Measurements from ENCODE around the gene DNAJB6.

DNAJB6 gene

DNA sequence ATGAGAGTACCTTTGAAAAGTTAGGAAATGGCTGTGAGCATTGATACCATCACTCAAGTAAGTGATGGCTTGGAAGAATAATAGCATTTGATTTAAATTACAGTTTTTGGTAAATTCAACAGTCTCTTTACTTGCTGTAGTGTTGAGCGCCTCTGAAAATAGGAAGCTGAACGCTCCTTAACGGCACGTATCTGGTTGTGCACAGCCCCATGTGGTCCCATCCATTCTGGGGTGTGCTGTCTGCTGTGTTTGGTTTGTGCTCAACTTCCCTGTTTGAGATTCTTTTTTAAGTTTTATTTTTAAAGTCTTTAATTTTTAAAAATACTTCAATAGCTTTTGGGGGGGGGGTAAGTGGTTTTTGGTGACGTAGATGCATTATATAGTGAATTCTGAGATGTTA lies 51.5 kb downstream of the DNAJB6 start:
- TF ChIP-seq, protein P1, sequence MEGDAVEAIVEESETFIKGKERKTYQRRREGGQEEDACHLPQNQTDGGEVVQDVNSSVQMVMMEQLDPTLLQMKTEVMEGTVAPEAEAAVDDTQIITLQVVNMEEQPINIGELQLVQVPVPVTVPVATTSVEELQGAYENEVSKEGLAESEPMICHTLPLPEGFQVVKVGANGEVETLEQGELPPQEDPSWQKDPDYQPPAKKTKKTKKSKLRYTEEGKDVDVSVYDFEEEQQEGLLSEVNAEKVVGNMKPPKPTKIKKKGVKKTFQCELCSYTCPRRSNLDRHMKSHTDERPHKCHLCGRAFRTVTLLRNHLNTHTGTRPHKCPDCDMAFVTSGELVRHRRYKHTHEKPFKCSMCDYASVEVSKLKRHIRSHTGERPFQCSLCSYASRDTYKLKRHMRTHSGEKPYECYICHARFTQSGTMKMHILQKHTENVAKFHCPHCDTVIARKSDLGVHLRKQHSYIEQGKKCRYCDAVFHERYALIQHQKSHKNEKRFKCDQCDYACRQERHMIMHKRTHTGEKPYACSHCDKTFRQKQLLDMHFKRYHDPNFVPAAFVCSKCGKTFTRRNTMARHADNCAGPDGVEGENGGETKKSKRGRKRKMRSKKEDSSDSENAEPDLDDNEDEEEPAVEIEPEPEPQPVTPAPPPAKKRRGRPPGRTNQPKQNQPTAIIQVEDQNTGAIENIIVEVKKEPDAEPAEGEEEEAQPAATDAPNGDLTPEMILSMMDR (IDR thresholded peaks at IDR 0.05) = no peak

DNA sequence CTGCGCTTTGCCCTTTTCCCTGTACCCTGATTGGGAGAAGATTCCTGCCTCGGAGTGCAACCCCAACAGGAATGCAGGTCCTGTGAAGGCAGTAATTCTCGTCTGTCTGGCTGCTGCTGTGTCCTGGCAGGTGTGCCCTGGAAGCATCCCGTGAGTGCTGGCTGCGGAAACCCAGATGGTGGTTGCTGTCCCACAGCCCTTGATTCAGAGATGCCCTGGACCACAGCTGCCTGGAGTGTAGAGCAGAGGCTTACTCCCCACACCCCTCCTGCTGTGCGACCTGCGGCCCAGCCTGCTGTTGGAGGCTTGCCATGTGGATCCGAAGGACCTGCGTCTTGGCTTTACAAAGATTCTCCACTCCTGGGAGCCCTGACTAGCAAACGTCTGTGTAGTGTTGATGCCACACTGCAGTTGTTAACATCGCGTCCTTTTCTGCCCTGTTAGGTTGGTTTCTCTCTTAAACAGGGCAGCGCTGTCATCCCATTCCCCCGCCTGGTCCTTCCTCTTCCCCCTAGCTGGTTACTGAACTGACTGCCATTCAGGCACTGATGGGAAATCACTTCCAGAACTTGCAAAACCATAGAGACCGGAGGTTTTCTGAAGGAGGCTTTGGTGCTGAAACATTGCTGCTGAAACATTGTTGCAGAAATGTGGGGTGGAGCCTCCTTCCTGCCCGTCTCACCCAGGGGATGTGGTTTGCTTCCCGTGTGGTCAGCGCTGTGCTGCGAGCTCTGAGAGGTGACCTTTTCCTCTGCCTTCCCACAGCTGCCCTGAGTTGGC lies 53.3 kb downstream of the DNAJB6 start:
- TF ChIP-seq, protein P1 (IDR thresholded peaks at IDR 0.05) = no peak

DNA sequence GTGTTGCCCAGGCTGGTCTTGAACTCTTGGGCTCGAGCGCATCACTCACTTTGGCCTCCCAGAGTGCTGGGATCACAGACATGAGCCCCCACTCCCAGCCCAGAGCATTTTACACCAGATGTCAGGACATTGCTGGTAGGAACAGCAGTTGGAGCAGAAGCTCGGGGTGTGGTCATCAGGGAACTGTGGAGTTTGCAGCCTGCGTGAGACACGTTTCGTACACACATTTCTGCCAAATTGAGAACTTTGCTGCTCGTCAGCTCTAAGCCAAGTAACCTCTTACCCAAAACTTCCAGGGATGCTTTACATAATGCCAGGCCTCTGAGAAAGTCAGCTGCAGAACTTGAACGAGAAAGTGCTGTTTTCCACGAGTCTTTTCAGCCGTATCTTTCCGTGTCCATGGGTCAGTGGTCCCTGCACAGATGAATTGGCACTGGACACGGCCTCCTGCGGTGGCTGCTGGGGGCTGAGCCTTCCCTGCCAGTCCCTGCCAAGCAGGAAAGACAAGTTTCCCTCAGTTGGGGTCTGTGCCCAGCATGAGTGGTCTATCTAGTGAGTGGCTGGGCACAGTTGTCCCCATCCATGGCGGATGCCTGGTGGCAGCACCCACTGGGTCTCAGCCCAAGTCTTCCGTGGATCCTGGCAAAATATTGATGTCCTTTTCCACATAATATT lies 54.4 kb downstream of the DNAJB6 start:
- TF ChIP-seq, protein P1 (IDR thresholded peaks at IDR 0.05) = no peak

DNA sequence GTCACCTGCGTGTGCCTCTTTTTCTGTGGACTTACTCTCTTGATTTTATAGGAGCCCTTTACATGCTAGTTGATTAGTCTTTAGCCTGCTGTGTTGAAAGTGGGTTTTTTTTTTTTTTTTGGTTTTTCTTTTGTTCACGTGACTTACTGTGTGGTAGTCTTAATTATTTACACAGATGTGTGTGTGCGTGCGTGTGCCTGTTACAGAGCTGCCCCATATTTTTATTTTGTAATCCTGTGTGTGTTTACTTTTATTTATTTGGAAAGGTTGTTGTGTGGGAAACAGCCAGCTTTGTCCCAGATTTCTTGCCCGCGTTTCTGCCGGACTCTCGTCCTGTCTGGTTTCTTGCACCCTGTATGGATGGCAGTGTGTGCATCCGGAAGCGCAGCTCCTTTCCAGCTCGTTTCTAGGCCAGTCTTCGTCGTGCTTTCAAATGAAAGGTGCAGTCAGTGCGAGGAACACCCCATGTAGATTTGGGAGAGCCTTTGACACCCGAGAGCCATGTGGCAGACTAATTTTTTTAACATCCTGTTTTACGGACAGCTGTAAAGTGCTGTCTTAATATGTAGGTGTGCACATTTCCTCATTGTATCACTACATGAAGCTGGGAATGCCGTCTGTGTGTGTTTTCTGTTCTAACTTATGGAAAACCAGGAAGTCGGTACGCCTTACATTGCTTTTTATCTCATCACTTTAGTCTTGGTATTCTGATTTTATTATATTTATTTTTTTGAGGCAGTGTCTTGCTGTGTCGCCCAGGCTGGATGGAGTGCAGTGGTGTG lies 55.6 kb downstream of the DNAJB6 start:
- TF ChIP-seq, protein P1 (IDR thresholded peaks at IDR 0.05) = no peak

DNA sequence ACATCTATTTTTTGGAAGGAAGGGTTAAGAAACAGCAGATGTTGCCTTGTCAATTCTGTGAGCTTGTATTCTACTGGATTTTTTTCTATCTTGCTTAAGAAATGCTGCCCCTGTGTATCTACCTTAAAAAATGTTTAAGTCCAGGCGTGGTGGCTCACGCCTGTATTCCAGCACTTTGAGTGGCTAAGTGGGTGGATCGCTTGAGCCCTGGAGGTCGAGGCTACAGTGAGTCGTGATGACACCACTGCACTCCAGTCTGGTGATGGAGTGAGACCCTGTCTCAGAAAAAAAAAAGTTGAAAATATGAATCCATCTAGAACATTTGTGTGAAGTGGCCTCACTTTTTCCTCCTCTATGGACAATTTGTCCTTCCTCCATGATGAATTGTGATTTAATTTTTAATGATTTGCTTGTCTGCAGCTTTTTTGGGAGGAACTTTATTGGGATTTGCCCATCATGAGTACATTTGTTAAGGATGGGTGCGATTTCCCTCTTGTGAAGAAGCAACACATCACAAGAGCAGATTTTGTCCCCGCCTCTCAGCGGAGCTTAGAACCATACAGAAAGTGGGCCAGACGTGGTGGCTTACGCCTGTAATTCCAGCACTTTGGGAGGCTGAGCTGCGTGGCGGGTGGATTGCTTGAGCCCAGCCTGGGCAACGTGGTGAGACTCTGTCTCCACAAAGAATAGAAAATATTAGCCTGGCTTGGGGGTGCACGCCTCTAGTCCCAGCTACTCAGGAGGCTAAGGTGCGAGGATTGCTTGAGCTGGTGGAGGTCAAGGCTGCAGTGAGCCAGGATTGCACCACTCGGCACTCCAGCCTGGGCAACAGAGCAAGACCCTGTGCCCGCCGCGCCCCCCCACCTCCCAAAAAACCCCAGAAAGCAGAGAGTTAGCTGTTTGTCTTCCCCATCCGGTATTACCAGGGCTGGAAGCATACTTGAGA lies 57.7 kb downstream of the DNAJB6 start:
- TF ChIP-seq, protein P1 (IDR thresholded peaks at IDR 0.05) = no peak

DNA sequence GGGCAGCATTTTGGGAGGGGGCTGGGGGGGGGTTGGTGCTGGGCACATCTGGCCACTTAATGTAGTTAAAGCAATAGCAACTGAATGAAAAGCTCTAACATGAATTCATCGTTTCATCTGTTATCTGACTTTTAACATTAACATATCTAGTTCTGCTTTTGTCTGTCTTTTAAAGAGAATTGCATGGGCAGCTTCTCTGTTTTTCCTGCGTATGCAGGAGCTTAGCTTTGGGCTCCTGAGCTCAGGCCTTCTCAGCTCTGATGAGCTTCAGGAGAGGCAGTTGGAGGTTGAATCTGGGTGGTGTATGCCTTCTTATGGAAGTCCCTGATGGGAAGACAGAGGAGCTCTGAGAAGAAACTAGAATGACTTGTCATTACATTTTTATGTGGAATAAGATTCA lies 58.4 kb downstream of the DNAJB6 start:
- TF ChIP-seq, protein P1 (IDR thresholded peaks at IDR 0.05) = no peak
